Measurements from ENCODE around the gene FBXW7. TPM values are rescaled to one million over a fixed set of nuclear protein-coding genes. Genes with fewer than 3 reads are reported as not detected.

The FBXW7 gene
- total and polyA plus RNA-seq, 2 of the 13 experiments (the other 11 are each of a cell fraction or from before 2014, with no cell fraction given), result 5.0 to 40.9 TPM

DNA sequence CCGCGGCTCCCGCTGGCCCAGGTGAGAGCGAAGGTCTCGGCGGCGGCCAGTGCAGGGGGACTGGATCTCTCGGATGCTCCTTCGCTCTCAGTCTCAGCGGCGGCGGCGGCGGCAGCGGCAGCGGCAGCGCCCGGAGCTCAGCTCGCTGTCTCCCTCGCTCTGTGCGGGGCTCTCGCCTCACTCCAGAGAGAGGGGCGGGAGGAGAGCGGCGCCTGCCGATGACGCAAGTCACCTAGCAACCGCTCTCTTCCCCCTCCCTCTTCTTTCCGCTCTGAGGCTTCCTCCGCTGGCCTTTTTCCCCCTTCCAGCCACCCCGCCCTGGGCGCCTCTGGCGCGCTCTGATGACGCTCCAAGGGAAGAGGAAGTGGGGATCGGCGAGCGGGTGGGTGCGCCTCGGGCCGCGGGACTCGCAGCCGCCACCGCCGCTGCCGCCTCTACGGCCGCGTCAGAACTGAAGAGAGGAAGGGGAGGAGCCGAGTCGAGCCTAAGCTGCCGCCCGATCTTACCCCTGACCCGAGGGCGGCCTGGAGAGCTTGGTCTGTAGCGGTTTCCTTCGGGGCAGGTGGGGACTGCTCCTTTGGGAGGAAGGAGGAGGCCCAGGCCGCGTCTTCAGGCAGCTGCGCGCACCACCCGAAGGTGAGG, at the start of gene FBXW7 (continued):
- TF ChIP-seq PRDM15 (CRISPR knock-in tag; IDR thresholded peaks at IDR 0.05), result peak; percentile 30; the same call in 1 of the 2 replicates
- peak; percentile 83 for TF ChIP-seq IRF2 (CRISPR knock-in tag; IDR thresholded peaks at IDR 0.05)
- no peak for TF ChIP-seq ZNF816 (CRISPR knock-in tag; IDR thresholded peaks at IDR 0.05; ENCODE audit: borderline replicate concordance)
- TF ChIP-seq SNAPC2 (CRISPR knock-in tag; IDR thresholded peaks at IDR 0.05), result peak; percentile 94; the same call in 1 of the 2 replicates
- TF ChIP-seq, protein P1, sequence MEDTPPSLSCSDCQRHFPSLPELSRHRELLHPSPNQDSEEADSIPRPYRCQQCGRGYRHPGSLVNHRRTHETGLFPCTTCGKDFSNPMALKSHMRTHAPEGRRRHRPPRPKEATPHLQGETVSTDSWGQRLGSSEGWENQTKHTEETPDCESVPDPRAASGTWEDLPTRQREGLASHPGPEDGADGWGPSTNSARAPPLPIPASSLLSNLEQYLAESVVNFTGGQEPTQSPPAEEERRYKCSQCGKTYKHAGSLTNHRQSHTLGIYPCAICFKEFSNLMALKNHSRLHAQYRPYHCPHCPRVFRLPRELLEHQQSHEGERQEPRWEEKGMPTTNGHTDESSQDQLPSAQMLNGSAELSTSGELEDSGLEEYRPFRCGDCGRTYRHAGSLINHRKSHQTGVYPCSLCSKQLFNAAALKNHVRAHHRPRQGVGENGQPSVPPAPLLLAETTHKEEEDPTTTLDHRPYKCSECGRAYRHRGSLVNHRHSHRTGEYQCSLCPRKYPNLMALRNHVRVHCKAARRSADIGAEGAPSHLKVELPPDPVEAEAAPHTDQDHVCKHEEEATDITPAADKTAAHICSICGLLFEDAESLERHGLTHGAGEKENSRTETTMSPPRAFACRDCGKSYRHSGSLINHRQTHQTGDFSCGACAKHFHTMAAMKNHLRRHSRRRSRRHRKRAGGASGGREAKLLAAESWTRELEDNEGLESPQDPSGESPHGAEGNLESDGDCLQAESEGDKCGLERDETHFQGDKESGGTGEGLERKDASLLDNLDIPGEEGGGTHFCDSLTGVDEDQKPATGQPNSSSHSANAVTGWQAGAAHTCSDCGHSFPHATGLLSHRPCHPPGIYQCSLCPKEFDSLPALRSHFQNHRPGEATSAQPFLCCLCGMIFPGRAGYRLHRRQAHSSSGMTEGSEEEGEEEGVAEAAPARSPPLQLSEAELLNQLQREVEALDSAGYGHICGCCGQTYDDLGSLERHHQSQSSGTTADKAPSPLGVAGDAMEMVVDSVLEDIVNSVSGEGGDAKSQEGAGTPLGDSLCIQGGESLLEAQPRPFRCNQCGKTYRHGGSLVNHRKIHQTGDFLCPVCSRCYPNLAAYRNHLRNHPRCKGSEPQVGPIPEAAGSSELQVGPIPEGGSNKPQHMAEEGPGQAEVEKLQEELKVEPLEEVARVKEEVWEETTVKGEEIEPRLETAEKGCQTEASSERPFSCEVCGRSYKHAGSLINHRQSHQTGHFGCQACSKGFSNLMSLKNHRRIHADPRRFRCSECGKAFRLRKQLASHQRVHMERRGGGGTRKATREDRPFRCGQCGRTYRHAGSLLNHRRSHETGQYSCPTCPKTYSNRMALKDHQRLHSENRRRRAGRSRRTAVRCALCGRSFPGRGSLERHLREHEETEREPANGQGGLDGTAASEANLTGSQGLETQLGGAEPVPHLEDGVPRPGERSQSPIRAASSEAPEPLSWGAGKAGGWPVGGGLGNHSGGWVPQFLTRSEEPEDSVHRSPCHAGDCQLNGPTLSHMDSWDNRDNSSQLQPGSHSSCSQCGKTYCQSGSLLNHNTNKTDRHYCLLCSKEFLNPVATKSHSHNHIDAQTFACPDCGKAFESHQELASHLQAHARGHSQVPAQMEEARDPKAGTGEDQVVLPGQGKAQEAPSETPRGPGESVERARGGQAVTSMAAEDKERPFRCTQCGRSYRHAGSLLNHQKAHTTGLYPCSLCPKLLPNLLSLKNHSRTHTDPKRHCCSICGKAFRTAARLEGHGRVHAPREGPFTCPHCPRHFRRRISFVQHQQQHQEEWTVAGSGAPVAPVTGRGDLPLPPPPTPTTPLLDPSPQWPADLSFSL (CRISPR knock-in tag; IDR thresholded peaks at IDR 0.05), result no peak
- peak; percentile 38; the same call in 1 of the 2 replicates for TF ChIP-seq ZNF224 (CRISPR knock-in tag; IDR thresholded peaks at IDR 0.05)
- no peak; the same call in 1 of the 2 replicates for TF ChIP-seq ZSCAN9 (CRISPR knock-in tag; IDR thresholded peaks at IDR 0.05; ENCODE audit: borderline replicate concordance)
- TF ChIP-seq ZBTB40 (IDR thresholded peaks at IDR 0.05), result no peak
- TF ChIP-seq ZBTB40 (CRISPR knock-in tag; IDR thresholded peaks at IDR 0.05), result peak; percentile 45; the same call in 1 of the 2 replicates

Measured in HepG2 (cell line).